HCT116 (cell line): Measurements from ENCODE around the gene MTHFD1L. TPM values are rescaled to one million over a fixed set of nuclear protein-coding genes. Genes with fewer than 3 reads are reported as not detected.

ENCODE experiments used
- ATAC-seq: fragments of 200-7000 bp; cut with Tn5 transposase; 2 replicates; pipeline ENCODE4 v1.9.1; 2020; ENCODE audit warnings: mild to moderate bottlenecking, moderate library complexity
- BruUV-seq: library from RNA; stranded (reverse); fragments of 400-500 nt; replicated peaks from 2 replicates; lab custom pipeline; 2021; lab: Mats Ljungman, UMichigan
- CTCF ChIA-PET: fragments of 300-600 bp; sonication (Branson Sonifier 250); formaldehyde crosslinking; loops from one replicate; lab custom pipeline; 2021; ENCODE audit warnings: antibody characterized with exemption; lab: Charles Lee
- POLR2A ChIA-PET: fragments of 300-600, 350-600 bp; sonication (Branson Sonifier 250); formaldehyde crosslinking; loops from one replicate; lab custom pipeline; 2021; ENCODE audit warnings: antibody characterized with exemption; lab: Charles Lee
- RAD21 ChIA-PET, 2 experiments: fragments of 300-600 bp; sonication (Branson Sonifier 250); formaldehyde crosslinking; loops; one replicate each; lab custom pipeline; 2023; ENCODE audit warnings: low total read pairs in 2 of 2; ENCODE audit not compliant: uncharacterized antibody in 2 of 2, unreplicated experiment in 2 of 2, low non-redundant PET in 1 of 2; lab: Charles Lee
- DNase-seq: peaks from one replicate; pipeline ENCODE4 v3.0.0-alpha.2; 2010; ENCODE audit warnings: low read depth, low spot score
- H2AFZ ChIP-seq: fragments of 200-600 bp; shearing (Covaris generic), sonication (generic); 2 replicates; pipeline ENCODE4 v1.6.1; 2017; ENCODE audit warnings: low read depth, mixed run types, mixed read lengths, antibody characterized with exemption, low read length; ENCODE audit not compliant: poor library complexity, severe bottlenecking
- H3K27ac ChIP-seq: 2 replicates; pipeline ENCODE4 v1.5.1; 2012; ENCODE audit warnings: low read depth, low read length
- H3K27me3 ChIP-seq: fragments of 200-600 bp; sonication (generic); 2 replicates; pipeline ENCODE4 v1.6.1; 2016; ENCODE audit warnings: mixed run types, low read length, mixed read lengths; ENCODE audit not compliant: insufficient read depth
- H3K36me3 ChIP-seq, 2 experiments: fragments of 200-500 bp in 1 of 2; fragments of 200-600 bp in 1 of 2; sonication (Bioruptor generic) in 1 of 2; sonication (generic) in 1 of 2; 2 replicates each; pipeline versions ENCODE4 v1.5.1 to v1.6.1; 2014 to 2016; ENCODE audit warnings: low read length in 2 of 2, inconsistent platforms in 1 of 2, mixed read lengths in 1 of 2, mixed run types in 1 of 2; ENCODE audit not compliant: insufficient read depth in 2 of 2, control insufficient read depth in 1 of 2
- H3K4me1 ChIP-seq, 2 experiments: fragments of 200-600 bp in 1 of 2; sonication (generic) in 1 of 2; 2 replicates each; pipeline versions ENCODE4 v1.5.1 to v1.6.1; 2012 to 2017; ENCODE audit warnings: low read length in 2 of 2, inconsistent platforms in 1 of 2, mild to moderate bottlenecking in 1 of 2, mixed read lengths in 1 of 2, mixed run types in 1 of 2, moderate library complexity in 1 of 2; ENCODE audit not compliant: insufficient read depth in 2 of 2, control insufficient read depth in 1 of 2
- H3K4me2 ChIP-seq: fragments of 200-600 bp; sonication (generic); 2 replicates; pipeline ENCODE4 v1.6.1; 2017; ENCODE audit warnings: mixed run types, low read length, mixed read lengths
- H3K4me3 ChIP-seq, 2 experiments: fragments of 200-600 bp in 1 of 2; sonication (generic) in 1 of 2; replicated peaks in 1 of 2; 2 replicates each; pipeline ENCODE4 v1.5.1; 2011 to 2016; ENCODE audit warnings: low read length in 2 of 2, control low read depth in 1 of 2, low read depth in 1 of 2, mild to moderate bottlenecking in 1 of 2, mixed read lengths in 1 of 2, mixed run types in 1 of 2
- H3K79me2 ChIP-seq: fragments of 200-600 bp; sonication (generic); 2 replicates; pipeline ENCODE4 v1.6.1; 2017; ENCODE audit warnings: mild to moderate bottlenecking, mixed run types, low read length, moderate library complexity, mixed read lengths; ENCODE audit not compliant: insufficient read depth
- H3K9ac ChIP-seq: fragments of 200-600 bp; sonication (generic); 2 replicates; pipeline ENCODE4 v1.6.1; 2016; ENCODE audit warnings: low read length, mixed read lengths
- H3K9me2 ChIP-seq: fragments of 200-600 bp; sonication (generic), shearing (Covaris generic); 2 replicates; pipeline ENCODE4 v1.6.1; 2017; ENCODE audit warnings: mixed run types, mild to moderate bottlenecking, moderate library complexity; ENCODE audit not compliant: insufficient read depth
- H3K9me3 ChIP-seq, 2 experiments: fragments of 200-500 bp in 1 of 2; fragments of 200-600 bp in 1 of 2; sonication (Bioruptor generic) in 1 of 2; sonication (generic) in 1 of 2; 2 replicates each; pipeline ENCODE4 v1.6.1; 2014 to 2017; ENCODE audit warnings: low read length in 2 of 2, mixed read lengths in 2 of 2, inconsistent platforms in 1 of 2, low read depth in 1 of 2, mild to moderate bottlenecking in 1 of 2, mixed run types in 1 of 2, moderate library complexity in 1 of 2; ENCODE audit not compliant: control insufficient read depth in 1 of 2, insufficient read depth in 1 of 2
- H4K20me1 ChIP-seq: fragments of 200-600 bp; sonication (generic), shearing (Covaris generic); 2 replicates; pipeline ENCODE4 v1.6.1; 2017; ENCODE audit warnings: mixed run types, mild to moderate bottlenecking, moderate library complexity; ENCODE audit not compliant: insufficient read depth
- CBX3 ChIP-seq: IDR thresholded peaks from 2 replicates; pipeline ENCODE4 v1.6.1; 2012; ENCODE audit warnings: low read depth
- CTCF ChIP-seq, 3 experiments: fragments of 200-600 bp in 1 of 3; sonication (generic) in 1 of 3; IDR thresholded peaks in 2 of 3; conservative IDR thresholded peaks in 1 of 3; 2 replicates each; pipeline ENCODE4 v1.5.1; 2012 to 2017; ENCODE audit warnings: low read depth in 2 of 3, low read length in 2 of 3, antibody characterized with exemption in 1 of 3, borderline replicate concordance in 1 of 3, control low read depth in 1 of 3, mild to moderate bottlenecking in 1 of 3, mixed read lengths in 1 of 3, mixed run types in 1 of 3, moderate library complexity in 1 of 3; ENCODE audit not compliant: insufficient read depth in 1 of 3
- EGR1 ChIP-seq: IDR thresholded peaks from 2 replicates; pipeline ENCODE4 v1.6.1; 2012; ENCODE audit warnings: low read depth
- ELF1 ChIP-seq: IDR thresholded peaks from 2 replicates; pipeline ENCODE4 v1.6.1; 2012; ENCODE audit warnings: low read depth, borderline replicate concordance
- EZH2 ChIP-seq: fragments of 200-600 bp; sonication (generic); IDR thresholded peaks from 2 replicates; pipeline ENCODE4 v1.6.1; 2017; ENCODE audit warnings: antibody characterized with exemption, mixed run types
- FOSL1 ChIP-seq: IDR thresholded peaks from 2 replicates; pipeline ENCODE4 v1.6.1; 2012; ENCODE audit warnings: low read depth
- JUND ChIP-seq: IDR thresholded peaks from 2 replicates; pipeline ENCODE4 v1.6.1; 2012
- POLR2A ChIP-seq: IDR thresholded peaks from 2 replicates; pipeline ENCODE4 v1.7.0; 2011; ENCODE audit warnings: borderline replicate concordance; ENCODE audit not compliant: insufficient read depth, insufficient read length; ENCODE audit errors: extremely low read depth
- POLR2AphosphoS5 ChIP-seq: IDR thresholded peaks from 2 replicates; pipeline ENCODE4 v1.6.1; 2011; ENCODE audit warnings: mild to moderate bottlenecking, low read depth, low read length, moderate library complexity
- RAD21 ChIP-seq: IDR thresholded peaks from 2 replicates; pipeline ENCODE4 v1.6.1; 2012; ENCODE audit warnings: low read depth, mild to moderate bottlenecking
- SP1 ChIP-seq: IDR thresholded peaks from 2 replicates; pipeline ENCODE4 v1.6.1; 2012; ENCODE audit warnings: low read depth
- SRF ChIP-seq: IDR thresholded peaks from 2 replicates; pipeline ENCODE4 v1.6.1; 2012; ENCODE audit warnings: low read depth
- TCF7L2 ChIP-seq: IDR thresholded peaks from 2 replicates; pipeline ENCODE4 v1.7.0; 2011; ENCODE audit warnings: borderline replicate concordance, inconsistent platforms; ENCODE audit not compliant: insufficient read depth, insufficient read length; ENCODE audit errors: extremely low read depth
- ZFX ChIP-seq: fragments of 450-650 bp; IDR thresholded peaks from 2 replicates; pipeline ENCODE4 v1.6.1; 2017
- intact Hi-C: fragments of 100-400 bp; cut with micrococcal nuclease; formaldehyde crosslinking; loops from 2 replicates; pipeline ENCODE4 v1.10.0; 2022
- total RNA-seq: library from RNA; stranded (reverse); gene quantifications from one replicate; pipeline ENCODE4 v1.2.1, GENCODE V29; 2021; ENCODE audit not compliant: unreplicated experiment
- TF ChIP-seq, protein P1 (sequence below): IDR thresholded peaks from 2 replicates; pipeline ENCODE4 v1.6.1; 2012; ENCODE audit warnings: low read depth
- TF ChIP-seq, protein P2 (sequence below): IDR thresholded peaks from 2 replicates; pipeline ENCODE4 v1.6.1; 2011; ENCODE audit warnings: mild to moderate bottlenecking, low read length, moderate library complexity; ENCODE audit not compliant: insufficient replicate concordance; ENCODE audit errors: extremely low read depth

The MTHFD1L gene
- total RNA-seq, 1 experiment from 2014 or later, result 127 TPM

DNA sequence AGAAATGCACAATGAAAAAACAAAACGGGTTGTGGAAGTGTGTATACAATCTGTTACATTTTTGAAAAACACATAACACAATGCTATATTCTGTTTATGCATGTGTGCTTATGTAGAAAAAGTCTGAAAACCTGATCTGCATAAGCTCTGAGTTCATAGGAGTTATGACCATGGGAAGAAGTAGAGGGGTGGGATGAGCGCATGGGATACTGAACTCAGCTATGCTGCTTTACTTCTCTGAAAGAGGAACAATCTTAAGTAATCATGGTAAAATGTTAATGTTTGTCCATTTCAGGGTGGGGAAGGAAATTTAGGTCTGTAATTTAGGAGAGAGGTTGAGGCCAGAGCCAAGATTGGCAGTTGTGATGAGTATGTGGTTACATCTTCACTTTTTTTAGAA, 126.8 kb downstream of the MTHFD1L start:
- no TSS peak for BruUV-seq
- H3K27ac ChIP-seq, result no peak overlapping the region
- POLR2A ChIA-PET, result no interaction called here

More for the DNA sequence above, 126.8 kb downstream of the MTHFD1L start:
- intact Hi-C loops, result no loop called here
- Histone ChIP-seq H3K9ac (no peak overlapping the region), H3K4me2 (no peak overlapping the region), H3K4me1 (peaks cover 0 to 3% of the 10 kb centered on the region in 2 experiments; a peak in 1 of 4 replicates), H3K4me3 (no peak overlapping the region), H3K9me2 (no peaks in the 10 kb centered on the region), H3K36me3 (peaks cover 0 to 8% of the 10 kb centered on the region in 2 experiments; a peak in 1 of 4 replicates), H3K79me2 (0 out of 2 replicates have a peak, but pooled peaks cover 3% of the 10 kb centered on the region), H3K27me3 (no peaks in the 10 kb centered on the region), H4K20me1 (no peaks in the 10 kb centered on the region), H2AFZ (no peak overlapping the region), H3K9me3 (no peaks in the 10 kb centered on the region)
- ChIA-PET RAD21 (no interaction called here), CTCF (no interaction called here)
- no peak for DNase-seq
- no peak for ATAC-seq
- TF ChIP-seq, protein P1, sequence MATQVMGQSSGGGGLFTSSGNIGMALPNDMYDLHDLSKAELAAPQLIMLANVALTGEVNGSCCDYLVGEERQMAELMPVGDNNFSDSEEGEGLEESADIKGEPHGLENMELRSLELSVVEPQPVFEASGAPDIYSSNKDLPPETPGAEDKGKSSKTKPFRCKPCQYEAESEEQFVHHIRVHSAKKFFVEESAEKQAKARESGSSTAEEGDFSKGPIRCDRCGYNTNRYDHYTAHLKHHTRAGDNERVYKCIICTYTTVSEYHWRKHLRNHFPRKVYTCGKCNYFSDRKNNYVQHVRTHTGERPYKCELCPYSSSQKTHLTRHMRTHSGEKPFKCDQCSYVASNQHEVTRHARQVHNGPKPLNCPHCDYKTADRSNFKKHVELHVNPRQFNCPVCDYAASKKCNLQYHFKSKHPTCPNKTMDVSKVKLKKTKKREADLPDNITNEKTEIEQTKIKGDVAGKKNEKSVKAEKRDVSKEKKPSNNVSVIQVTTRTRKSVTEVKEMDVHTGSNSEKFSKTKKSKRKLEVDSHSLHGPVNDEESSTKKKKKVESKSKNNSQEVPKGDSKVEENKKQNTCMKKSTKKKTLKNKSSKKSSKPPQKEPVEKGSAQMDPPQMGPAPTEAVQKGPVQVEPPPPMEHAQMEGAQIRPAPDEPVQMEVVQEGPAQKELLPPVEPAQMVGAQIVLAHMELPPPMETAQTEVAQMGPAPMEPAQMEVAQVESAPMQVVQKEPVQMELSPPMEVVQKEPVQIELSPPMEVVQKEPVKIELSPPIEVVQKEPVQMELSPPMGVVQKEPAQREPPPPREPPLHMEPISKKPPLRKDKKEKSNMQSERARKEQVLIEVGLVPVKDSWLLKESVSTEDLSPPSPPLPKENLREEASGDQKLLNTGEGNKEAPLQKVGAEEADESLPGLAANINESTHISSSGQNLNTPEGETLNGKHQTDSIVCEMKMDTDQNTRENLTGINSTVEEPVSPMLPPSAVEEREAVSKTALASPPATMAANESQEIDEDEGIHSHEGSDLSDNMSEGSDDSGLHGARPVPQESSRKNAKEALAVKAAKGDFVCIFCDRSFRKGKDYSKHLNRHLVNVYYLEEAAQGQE, result no peak
- TF ChIP-seq ZFX (no peak), EZH2 (no peak), RAD21 (no peak), CBX3 (no peak), FOSL1 (no peak), SP1 (no peak), JUND (no peak), EGR1 (no peak), SRF (no peak), TCF7L2 (no peak), POLR2AphosphoS5 (no peak), POLR2A (no peak), ELF1 (no peak), CTCF (IDR thresholded peaks at IDR 0.05 in 2 of 3, conservative IDR thresholded peaks at IDR 0.05 in 1 of 3; ENCODE audit: borderline replicate concordance in 1 of 3, insufficient read depth in 1 of 3, low read depth in 2 of 3, low read length in 2 of 3) (no peak)
- TF ChIP-seq, protein P2, sequence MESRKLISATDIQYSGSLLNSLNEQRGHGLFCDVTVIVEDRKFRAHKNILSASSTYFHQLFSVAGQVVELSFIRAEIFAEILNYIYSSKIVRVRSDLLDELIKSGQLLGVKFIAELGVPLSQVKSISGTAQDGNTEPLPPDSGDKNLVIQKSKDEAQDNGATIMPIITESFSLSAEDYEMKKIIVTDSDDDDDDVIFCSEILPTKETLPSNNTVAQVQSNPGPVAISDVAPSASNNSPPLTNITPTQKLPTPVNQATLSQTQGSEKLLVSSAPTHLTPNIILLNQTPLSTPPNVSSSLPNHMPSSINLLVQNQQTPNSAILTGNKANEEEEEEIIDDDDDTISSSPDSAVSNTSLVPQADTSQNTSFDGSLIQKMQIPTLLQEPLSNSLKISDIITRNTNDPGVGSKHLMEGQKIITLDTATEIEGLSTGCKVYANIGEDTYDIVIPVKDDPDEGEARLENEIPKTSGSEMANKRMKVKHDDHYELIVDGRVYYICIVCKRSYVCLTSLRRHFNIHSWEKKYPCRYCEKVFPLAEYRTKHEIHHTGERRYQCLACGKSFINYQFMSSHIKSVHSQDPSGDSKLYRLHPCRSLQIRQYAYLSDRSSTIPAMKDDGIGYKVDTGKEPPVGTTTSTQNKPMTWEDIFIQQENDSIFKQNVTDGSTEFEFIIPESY, result no peak
